Activated naive CD8-positive, alpha-beta T cell treated with anti-CD3 and anti-CD28 coated beads for 36 hours (primary cell): ENCODE results near the gene TRMT11. TPM values are rescaled to one million over a fixed set of nuclear protein-coding genes. Genes with fewer than 3 reads are reported as not detected.
"Not testable (repeated sequence)": the region's sequence is repeated elsewhere in the genome, so short reads cannot be mapped to it uniquely, and the experiment has no call there.

ENCODE experiments used
- DNase-seq: peaks from one replicate; pipeline ENCODE4 v3.0.0; 2021
- H3K27ac Mint-ChIP-seq: one replicate; pipeline ENCODE4 v1.8.0; 2022; ENCODE audit warnings: mild to moderate bottlenecking, moderate library complexity, mixed read lengths
- H3K27me3 Mint-ChIP-seq: one replicate; pipeline ENCODE4 v1.8.0; 2022; ENCODE audit warnings: mild to moderate bottlenecking, mixed read lengths
- H3K36me3 Mint-ChIP-seq: one replicate; pipeline ENCODE4 v1.8.0; 2021; ENCODE audit warnings: mild to moderate bottlenecking, mixed read lengths
- H3K4me1 Mint-ChIP-seq: one replicate; pipeline ENCODE4 v1.8.0; 2021; ENCODE audit warnings: mixed read lengths
- H3K4me3 Mint-ChIP-seq: one replicate; pipeline ENCODE4 v1.8.0; 2022; ENCODE audit warnings: mild to moderate bottlenecking, moderate library complexity, mixed read lengths
- H3K9me3 Mint-ChIP-seq: one replicate; pipeline ENCODE4 v1.8.0; 2022; ENCODE audit warnings: mixed read lengths
- total RNA-seq, 2 experiments: library from RNA; stranded (reverse); gene quantifications; one replicate each; pipeline ENCODE4 v1.2.3, GENCODE V29; 2021

TRMT11 gene
- total RNA-seq, 2 experiments from 2014 or later, result 40.1 to 42.5 TPM

- Mint-ChIP-seq H3K4me3 (no peak overlapping the region), H3K36me3 (peaks cover 39% of the 10 kb centered on the region), H3K9me3 (no peaks in the 10 kb centered on the region), H3K27me3 (no peaks in the 10 kb centered on the region), H3K27ac (peak overlapping the region; percentile 6), H3K4me1 (peaks cover 15% of the 10 kb centered on the region)
- DNase-seq, result no peak
These were observed 16.7 kb downstream of the TRMT11 start for GRCh38 chr6:126002755-126003679.

GRCh38 chr6:126007800-126008199 is 21.5 kb downstream of the TRMT11 start:
- Mint-ChIP-seq H3K36me3 (peaks cover 34% of the 10 kb centered on the region), H3K27me3 (no peaks in the 10 kb centered on the region), H3K4me1 (peaks cover 6% of the 10 kb centered on the region), H3K27ac (no peak overlapping the region), H3K9me3 (no peaks in the 10 kb centered on the region), H3K4me3 (no peak overlapping the region)
- DNase-seq, result no peak

GRCh38 chr6:126010040-126010439 is 23.7 kb downstream of the TRMT11 start:
- Mint-ChIP-seq H3K9me3 (no peaks in the 10 kb centered on the region), H3K27ac (no peak overlapping the region), H3K27me3 (no peaks in the 10 kb centered on the region), H3K4me1 (peaks cover 2% of the 10 kb centered on the region), H3K4me3 (no peak overlapping the region), H3K36me3 (peaks cover 27% of the 10 kb centered on the region)
- no peak for DNase-seq

- Mint-ChIP-seq H3K9me3 (no peaks in the 10 kb centered on the region), H3K27ac (no peak overlapping the region), H3K4me3 (no peak overlapping the region), H3K27me3 (no peaks in the 10 kb centered on the region), H3K36me3 (peaks cover 38% of the 10 kb centered on the region), H3K4me1 (no peaks in the 10 kb centered on the region)
- DNase-seq, result no peak
These were observed 29.5 kb downstream of the TRMT11 start for GRCh38 chr6:126015863-126016262.

- H3K36me3 Mint-ChIP-seq, result peaks cover 40% of the 10 kb centered on the region
- no peak for DNase-seq
- H3K27ac Mint-ChIP-seq, result no peak overlapping the region
- no peaks in the 10 kb centered on the region for H3K27me3 Mint-ChIP-seq
- H3K4me1 Mint-ChIP-seq, result no peaks in the 10 kb centered on the region
- no peaks in the 10 kb centered on the region for H3K9me3 Mint-ChIP-seq
- H3K4me3 Mint-ChIP-seq, result no peak overlapping the region
These were observed 30.3 kb downstream of the TRMT11 start for GRCh38 chr6:126016591-126016990.

GRCh38 chr6:126017668-126018067 is 31.3 kb downstream of the TRMT11 start:
- Mint-ChIP-seq H3K4me3 (no peak overlapping the region), H3K36me3 (peaks cover 32% of the 10 kb centered on the region), H3K27me3 (no peaks in the 10 kb centered on the region), H3K27ac (no peak overlapping the region), H3K9me3 (no peaks in the 10 kb centered on the region), H3K4me1 (no peaks in the 10 kb centered on the region)
- no peak for DNase-seq

GRCh38 chr6:126020305-126021050 is 34.1 kb downstream of the TRMT11 start:
- no peaks in the 10 kb centered on the region for H3K27me3 Mint-ChIP-seq
- H3K36me3 Mint-ChIP-seq, result peaks cover 30% of the 10 kb centered on the region
- no peak for DNase-seq
- H3K9me3 Mint-ChIP-seq, result no peaks in the 10 kb centered on the region
- H3K27ac Mint-ChIP-seq, result no peak overlapping the region
- H3K4me3 Mint-ChIP-seq, result no peak overlapping the region
- H3K4me1 Mint-ChIP-seq, result no peaks in the 10 kb centered on the region

GRCh38 chr6:126023474-126023873 is 37.1 kb downstream of the TRMT11 start:
- not testable (repeated sequence) for H3K27me3 Mint-ChIP-seq, H3K9me3 Mint-ChIP-seq, H3K4me1 Mint-ChIP-seq, H3K27ac Mint-ChIP-seq, H3K4me3 Mint-ChIP-seq, DNase-seq
- peaks cover 25% of the 10 kb centered on the region for H3K36me3 Mint-ChIP-seq

- Mint-ChIP-seq H3K9me3 (no peaks in the 10 kb centered on the region), H3K4me3 (no peak overlapping the region), H3K27ac (no peak overlapping the region)
These were observed 39.7 kb downstream of the TRMT11 start for GRCh38 chr6:126026001-126026400.

GRCh38 chr6:126027601-126028000 is 41.3 kb downstream of the TRMT11 start:
- H3K4me3 Mint-ChIP-seq, result no peak overlapping the region
- no peak overlapping the region for H3K27ac Mint-ChIP-seq
- H3K9me3 Mint-ChIP-seq, result no peaks in the 10 kb centered on the region

More at GRCh38 chr6:126026001-126026400, 39.7 kb downstream of the TRMT11 start:
- H3K36me3 Mint-ChIP-seq, result peaks cover 15% of the 10 kb centered on the region
- no peaks in the 10 kb centered on the region for H3K27me3 Mint-ChIP-seq
- H3K4me1 Mint-ChIP-seq, result peaks cover 2% of the 10 kb centered on the region
- no peak for DNase-seq

GRCh38 chr6:126030045-126030444 is 43.7 kb downstream of the TRMT11 start:
- Mint-ChIP-seq H3K4me3 (no peak overlapping the region), H3K27ac (no peak overlapping the region)

More at GRCh38 chr6:126027601-126028000, 41.3 kb downstream of the TRMT11 start:
- H3K27me3 Mint-ChIP-seq, result no peaks in the 10 kb centered on the region
- DNase-seq, result no peak
- peaks cover 2% of the 10 kb centered on the region for H3K4me1 Mint-ChIP-seq
- H3K36me3 Mint-ChIP-seq, result peaks cover 19% of the 10 kb centered on the region

GRCh38 chr6:126033696-126034095 is 47.4 kb downstream of the TRMT11 start:
- peaks cover 30% of the 10 kb centered on the region for H3K36me3 Mint-ChIP-seq
- H3K27ac Mint-ChIP-seq, result no peak overlapping the region
- no peaks in the 10 kb centered on the region for H3K27me3 Mint-ChIP-seq
- DNase-seq, result no peak
- H3K4me3 Mint-ChIP-seq, result no peak overlapping the region
- H3K4me1 Mint-ChIP-seq, result peaks cover 2% of the 10 kb centered on the region
- H3K9me3 Mint-ChIP-seq, result no peaks in the 10 kb centered on the region

More at GRCh38 chr6:126030045-126030444, 43.7 kb downstream of the TRMT11 start:
- Mint-ChIP-seq H3K4me1 (peaks cover 4% of the 10 kb centered on the region), H3K27me3 (no peaks in the 10 kb centered on the region), H3K9me3 (no peaks in the 10 kb centered on the region), H3K36me3 (peaks cover 21% of the 10 kb centered on the region)
- DNase-seq, result no peak

- no peaks in the 10 kb centered on the region for H3K9me3 Mint-ChIP-seq
- H3K27me3 Mint-ChIP-seq, result no peaks in the 10 kb centered on the region
- no peak overlapping the region for H3K4me3 Mint-ChIP-seq
- peaks cover 2% of the 10 kb centered on the region for H3K4me1 Mint-ChIP-seq
- no peak overlapping the region for H3K27ac Mint-ChIP-seq
- no peak for DNase-seq
- peaks cover 32% of the 10 kb centered on the region for H3K36me3 Mint-ChIP-seq
These were observed 48.3 kb downstream of the TRMT11 start for GRCh38 chr6:126034656-126035055.

GRCh38 chr6:126035764-126036163 is 49.4 kb downstream of the TRMT11 start:
- Mint-ChIP-seq H3K4me3 (no peak overlapping the region), H3K9me3 (no peaks in the 10 kb centered on the region), H3K4me1 (peaks cover 2% of the 10 kb centered on the region), H3K27ac (no peak overlapping the region), H3K27me3 (no peaks in the 10 kb centered on the region), H3K36me3 (peaks cover 36% of the 10 kb centered on the region)
- no peak for DNase-seq

- peaks cover 44% of the 10 kb centered on the region for H3K36me3 Mint-ChIP-seq
- no peak overlapping the region for H3K4me3 Mint-ChIP-seq
- H3K9me3 Mint-ChIP-seq, result peaks cover 4% of the 10 kb centered on the region
- no peaks in the 10 kb centered on the region for H3K27me3 Mint-ChIP-seq
- H3K27ac Mint-ChIP-seq, result no peak overlapping the region
- no peak for DNase-seq
- peaks cover 2% of the 10 kb centered on the region for H3K4me1 Mint-ChIP-seq
These were observed 51.9 kb downstream of the TRMT11 start for GRCh38 chr6:126038234-126038633.
